K562 (cell line): ENCODE data around the gene NMUR1. TPM values are rescaled to one million over a fixed set of nuclear protein-coding genes. Genes with fewer than 3 reads are reported as not detected.

ENCODE experiments used
- ATAC-seq: fragments of 200-7000 bp; cut with Tn5 transposase; 3 replicates; pipeline ENCODE4 v1.9.1; 2020; ENCODE audit warnings: moderate library complexity
- BruUV-seq: library from RNA; stranded (reverse); fragments of 400-500 nt; replicated peaks from 2 replicates; lab custom pipeline; 2021; lab: Mats Ljungman, UMichigan
- CTCF ChIA-PET: fragments of 300-600 bp; formaldehyde crosslinking; extraction: SDS; loops from one replicate; lab custom pipeline; 2021; ENCODE audit warnings: low intra/inter-chr PET ratio; lab: Yijun Ruan, JAX
- POLR2A ChIA-PET: fragments of 300-600, 350-650 bp; sonication (Branson Sonifier 250); formaldehyde crosslinking; extraction: SDS; loops from one replicate; lab custom pipeline; 2021; ENCODE audit warnings: antibody characterized with exemption, inconsistent platforms; lab: Yijun Ruan, JAX
- DNase-seq, 4 experiments: peaks; one replicate each; pipeline versions ENCODE4 v3.0.0 to v3.0.0-alpha.2; 2011 to 2018; ENCODE audit warnings: low spot score in 3 of 4, mixed read lengths in 3 of 4; ENCODE audit errors: extremely low read depth in 1 of 4
- FAIRE-seq: peaks from 2 replicates; lab custom pipeline; 2011; peaks lifted over from hg19 to GRCh38; lab: Jason Lieb, UNC
- H2AFZ ChIP-seq: 2 replicates; pipeline ENCODE4 v1.6.0; 2011; ENCODE audit warnings: low read depth, low read length, control low read depth, inconsistent platforms
- H3K27ac ChIP-seq: fragments of 200-600 bp; 3 replicates; pipeline ENCODE4 v1.8.0; 2011; ENCODE audit warnings: low read depth, mild to moderate bottlenecking, control low read depth, inconsistent platforms, low read length, moderate library complexity, mixed read lengths; ENCODE audit errors: extremely low read depth
- H3K27me3 ChIP-seq, 2 experiments: fragments of 300-600 bp in 1 of 2; 2 replicates in 1 of 2; 3 replicates in 1 of 2; pipeline versions ENCODE4 v1.6.0 to v1.8.0; 2011; ENCODE audit warnings: inconsistent platforms in 2 of 2, low read length in 2 of 2, mild to moderate bottlenecking in 1 of 2, mixed read lengths in 1 of 2, moderate library complexity in 1 of 2; ENCODE audit not compliant: control insufficient read depth in 2 of 2, insufficient read depth in 2 of 2
- H3K36me3 ChIP-seq: fragments of 300-600 bp; 3 replicates; pipeline ENCODE4 v1.8.0; 2011; ENCODE audit warnings: mild to moderate bottlenecking, low read length, inconsistent platforms; ENCODE audit not compliant: control insufficient read depth, insufficient read depth
- H3K4me1 ChIP-seq, 2 experiments: fragments of 200-600 bp in 1 of 2; replicated peaks in 1 of 2; 2 replicates in 1 of 2; 3 replicates in 1 of 2; pipeline versions ENCODE4 v1.5.1 to v1.8.0; 2011; ENCODE audit warnings: inconsistent platforms in 2 of 2, low read length in 2 of 2, mild to moderate bottlenecking in 1 of 2, mixed read lengths in 1 of 2, moderate library complexity in 1 of 2; ENCODE audit not compliant: control insufficient read depth in 2 of 2, insufficient read depth in 2 of 2
- H3K4me2 ChIP-seq: 2 replicates; pipeline ENCODE4 v1.6.1; 2011; ENCODE audit warnings: low read length, control low read depth, inconsistent platforms, mixed read lengths; ENCODE audit not compliant: insufficient read depth
- H3K4me3 ChIP-seq: fragments of 200-600 bp; sonication (generic), shearing (Covaris generic); 2 replicates; pipeline ENCODE4 v1.5.1; 2016; ENCODE audit warnings: control low read depth, inconsistent platforms
- H3K79me2 ChIP-seq: fragments of 200-600 bp; 3 replicates; pipeline ENCODE4 v1.8.0; 2011; ENCODE audit warnings: low read length, inconsistent platforms; ENCODE audit not compliant: control insufficient read depth, insufficient read depth
- H3K9ac ChIP-seq, 2 experiments: 2 replicates each; pipeline versions ENCODE4 v1.6.0 to v1.6.1; 2011; ENCODE audit warnings: low read depth in 2 of 2, low read length in 2 of 2, control low read depth in 1 of 2, inconsistent platforms in 1 of 2, mild to moderate bottlenecking in 1 of 2, mixed read lengths in 1 of 2; ENCODE audit not compliant: insufficient read depth in 1 of 2
- H3K9me1 ChIP-seq: one replicate; pipeline ENCODE4 v1.6.0; 2011; ENCODE audit warnings: inconsistent platforms, mild to moderate bottlenecking, low read length, moderate library complexity; ENCODE audit not compliant: control insufficient read depth, insufficient read depth
- H3K9me3 ChIP-seq: replicated peaks from 2 replicates; pipeline ENCODE4 v1.5.1; 2011; ENCODE audit warnings: low read depth, low read length, inconsistent platforms; ENCODE audit not compliant: control insufficient read depth, insufficient read depth
- H4K20me1 ChIP-seq: replicated peaks from 2 replicates; pipeline ENCODE4 v1.6.1; 2011; ENCODE audit warnings: low read length, inconsistent platforms, mixed read lengths; ENCODE audit not compliant: control insufficient read depth, insufficient read depth
- DACH1 ChIP-seq: fragments of 450-650 bp; IDR thresholded peaks from 2 replicates; pipeline ENCODE4 v1.6.1; 2018; ENCODE audit not compliant: partially characterized antibody
- DMBX1 ChIP-seq: fragments of 250-450 bp; sonication (Bioruptor Pico); IDR thresholded peaks from 2 replicates; pipeline ENCODE4 v1.8.0; 2022; ENCODE audit warnings: inconsistent platforms, mild to moderate bottlenecking, moderate library complexity, borderline replicate concordance
- FOXP4 ChIP-seq: sonication (generic); formaldehyde crosslinking; IDR thresholded peaks from 2 replicates; pipeline ENCODE4 v1.8.0; 2022; ENCODE audit warnings: mild to moderate bottlenecking, missing genetic modification reagents, borderline replicate concordance
- GMEB1 ChIP-seq: fragments of 250-450 bp; sonication (Bioruptor Pico); IDR thresholded peaks from 2 replicates; pipeline ENCODE4 v1.4.0; 2020; ENCODE audit warnings: mild to moderate bottlenecking
- MITF ChIP-seq: IDR thresholded peaks from 2 replicates; pipeline ENCODE4 v1.6.1; 2014; ENCODE audit warnings: antibody characterized with exemption
- MYBL2 ChIP-seq, 2 experiments: fragments of 450-650 bp in 1 of 2; sonication (generic) in 1 of 2; formaldehyde crosslinking in 1 of 2; IDR thresholded peaks; 2 replicates each; pipeline versions ENCODE4 v1.6.1 to v1.8.1; 2017 to 2022; ENCODE audit warnings: borderline replicate concordance in 1 of 2, inconsistent platforms in 1 of 2, low read depth in 1 of 2, mild to moderate bottlenecking in 1 of 2, missing genetic modification reagents in 1 of 2, moderate library complexity in 1 of 2
- MYC ChIP-seq, 2 experiments: fragments of 250-450 bp in 1 of 2; sonication (Bioruptor Pico) in 1 of 2; IDR thresholded peaks; 2 replicates each; pipeline versions ENCODE4 v1.5.1 to v1.6.1; 2012 to 2021; ENCODE audit warnings: low read depth in 2 of 2, borderline replicate concordance in 1 of 2, improper control_type of control experiment in 1 of 2, low read length in 1 of 2, mild to moderate bottlenecking in 1 of 2, moderate library complexity in 1 of 2
- SLC30A9 ChIP-seq: fragments of 250-450 bp; sonication (Bioruptor Pico); IDR thresholded peaks from 2 replicates; pipeline ENCODE4 v1.8.0; 2022; ENCODE audit warnings: mild to moderate bottlenecking, moderate library complexity
- ZBTB33 ChIP-seq: sonication (generic); formaldehyde crosslinking; IDR thresholded peaks from 2 replicates; pipeline ENCODE4 v1.8.1; 2023; ENCODE audit warnings: mild to moderate bottlenecking, missing genetic modification reagents
- ZBTB43 ChIP-seq: sonication (generic); formaldehyde crosslinking; IDR thresholded peaks from 2 replicates; pipeline ENCODE4 v1.8.0; 2023; ENCODE audit warnings: mild to moderate bottlenecking, missing genetic modification reagents
- ZNF24 ChIP-seq: fragments of 450-650 bp; IDR thresholded peaks from 2 replicates; pipeline ENCODE4 v1.6.1; 2016
- WGBS: fragments of 100-300 bp; shearing (Covaris generic); methylation state at CpG from one replicate; pipeline ENCODE4 v1.1.6; 2016; ENCODE audit warnings: low coverage, mixed read lengths; ENCODE audit not compliant: insufficient coverage; ENCODE audit errors: missing lambda C conversion rate; 5-methylcytosine and 5-hydroxymethylcytosine counted together
- in situ Hi-C: fragments of 300-500 bp; cut with MboI; formaldehyde crosslinking; loops from 4 replicates; pipeline ENCODE4 v1.15.0; 2018; ENCODE audit warnings: inconsistent platforms, mixed read lengths
- intact Hi-C: fragments of 100-400 bp; cut with micrococcal nuclease; formaldehyde crosslinking; loops from 2 replicates; pipeline ENCODE4 v1.14.2; 2022
- polyA plus RNA-seq, 8 experiments: library from polyadenylated mRNA; depleted of rRNA in 4 of 8; stranded (reverse) in 5 of 8; unstranded in 3 of 8; fragments of >200 nt; fragmentation: Nextera tagmentation in 2 of 8; fragmentation: Illumina TruSeq in 1 of 8; extraction: Ambion mirVana in 2 of 8; extraction: Trizol in 1 of 8; gene quantifications; 2 replicates each; pipeline versions ENCODE4 v1.2.1 to v1.2.3, GENCODE V29; 2011 to 2014; ENCODE audit warnings: inconsistent platforms in 1 of 8, missing spikeins in 1 of 8
- total RNA-seq, 7 experiments: library from RNA; depleted of rRNA in 6 of 7; stranded (reverse); fragments of >200 nt in 6 of 7; fragmentation: Illumina TruSeq in 2 of 7; extraction: Trizol in 2 of 7; gene quantifications; 2 replicates each; pipeline versions ENCODE4 v1.2.1 to v1.2.3, GENCODE V29; 2011 to 2021; ENCODE audit warnings: low replicate concordance in 1 of 7

The NMUR1 gene
- total and polyA plus RNA-seq, 9 of the 15 experiments (the other 6 are each of a cell fraction or from before 2014, with no cell fraction given) = 0.01 to 0.27 (median 0.15) TPM

- POLR2A ChIA-PET = no interaction called here
- CTCF ChIA-PET = no interaction called here
- no peak overlapping the region for H3K9ac ChIP-seq
- FAIRE-seq = no peak
- H3K79me2 ChIP-seq = no peaks in the 10 kb centered on the region
- H3K4me3 ChIP-seq = no peak overlapping the region
- H3K27ac ChIP-seq = no peak overlapping the region
- H3K4me2 ChIP-seq = no peak overlapping the region
- no TSS peak for BruUV-seq
- no peak for ATAC-seq
- H3K36me3 ChIP-seq = no peaks in the 10 kb centered on the region
- intact Hi-C loops = no loop called here
- H3K9me1 ChIP-seq = no peaks in the 10 kb centered on the region
- no peaks in the 10 kb centered on the region for H3K9me3 ChIP-seq
- no peaks in the 10 kb centered on the region for H4K20me1 ChIP-seq
- peaks cover 4 to 8% of the 10 kb centered on the region in 2 experiments; a peak in 4 of 5 replicates for H3K4me1 ChIP-seq
- H3K27me3 ChIP-seq = peaks cover 0 to 11% of the 10 kb centered on the region in 2 experiments; a peak in 2 of 5 replicates
- no peak for DNase-seq
- no peak overlapping the region for H2AFZ ChIP-seq
- in situ Hi-C loops = loop anchor here (5.0 kb wide), 1 partner anchor 32 kb away; no protein-coding TSS in a partner anchor
- WGBS = 9% methylated on average over 7 of the region's 13 CpGs
- TF ChIP-seq DACH1 = no peak
- TF ChIP-seq ZBTB33 (CRISPR knock-in tag) = no peak
- TF ChIP-seq MYBL2 (IDR thresholded peaks at IDR 0.05; ENCODE audit: low read depth) = no peak
- TF ChIP-seq MYBL2 (CRISPR knock-in tag; IDR thresholded peaks at IDR 0.05; ENCODE audit: borderline replicate concordance) = no peak
- TF ChIP-seq DMBX1 (CRISPR knock-in tag) = no peak
- TF ChIP-seq ZBTB43 (CRISPR knock-in tag) = no peak
- no peak for TF ChIP-seq SLC30A9
- TF ChIP-seq ZNF24 = no peak
- no peak for TF ChIP-seq GMEB1 (CRISPR knock-in tag)
- no peak for TF ChIP-seq MYC (IDR thresholded peaks at IDR 0.05; ENCODE audit: low read depth, low read length)
- no peak for TF ChIP-seq MYC (CRISPR knock-in tag; IDR thresholded peaks at IDR 0.05; ENCODE audit: borderline replicate concordance, low read depth)
- TF ChIP-seq FOXP4 (CRISPR knock-in tag) = no peak
- TF ChIP-seq MITF = no peak
Measured at GRCh38 chr2:231549446-231550239, 19.4 kb upstream of the NMUR1 start.
